KMS-11 (cell line): Measurements from ENCODE around the gene ZNF394.

Source experiments
- H2AFZ ChIP-seq: fragments of 200-600 bp; sonication (generic); 2 replicates; pipeline ENCODE4 v1.6.1; 2016; ENCODE audit warnings: antibody characterized with exemption, mixed run types, low read depth
- H3K27ac ChIP-seq: fragments of 200-600 bp; sonication (generic); 2 replicates; pipeline ENCODE4 v1.6.1; 2016; ENCODE audit warnings: mild to moderate bottlenecking, mixed run types
- H3K27me3 ChIP-seq: fragments of 200-600 bp; sonication (generic); 2 replicates; pipeline ENCODE4 v1.6.1; 2017; ENCODE audit warnings: mild to moderate bottlenecking, low read depth, mixed run types, moderate library complexity; ENCODE audit not compliant: insufficient read depth
- H3K36me3 ChIP-seq: fragments of 200-600 bp; sonication (generic); 2 replicates; pipeline ENCODE4 v1.6.1; 2017; ENCODE audit warnings: mild to moderate bottlenecking, mixed run types; ENCODE audit not compliant: insufficient read depth
- H3K4me1 ChIP-seq: fragments of 200-600 bp; sonication (generic); 2 replicates; pipeline ENCODE4 v1.6.1; 2016; ENCODE audit warnings: mild to moderate bottlenecking, low read depth, mixed run types; ENCODE audit not compliant: poor library complexity, severe bottlenecking
- H3K4me2 ChIP-seq: fragments of 200-600 bp; sonication (generic); 2 replicates; pipeline ENCODE4 v1.7.0; 2016; ENCODE audit warnings: mild to moderate bottlenecking, mixed run types
- H3K4me3 ChIP-seq: fragments of 200-600 bp; sonication (generic); IDR thresholded peaks from 2 replicates; pipeline ENCODE4 v1.6.1; 2017; ENCODE audit warnings: low read depth, low read length, mixed read lengths; ENCODE audit not compliant: insufficient read depth
- H3K79me2 ChIP-seq: fragments of 200-600 bp; sonication (generic); 2 replicates; pipeline ENCODE4 v1.6.1; 2016; ENCODE audit warnings: low read depth, mixed run types; ENCODE audit not compliant: insufficient read depth
- H3K9ac ChIP-seq: fragments of 200-600 bp; sonication (generic); 2 replicates; pipeline ENCODE4 v1.6.1; 2016; ENCODE audit warnings: mild to moderate bottlenecking, mixed run types
- H4K20me1 ChIP-seq: fragments of 200-600 bp; sonication (generic); 2 replicates; pipeline ENCODE4 v1.6.1; 2016; ENCODE audit warnings: mild to moderate bottlenecking, mixed run types; ENCODE audit not compliant: insufficient read depth
- CTCF ChIP-seq: fragments of 200-600 bp; sonication (generic); conservative IDR thresholded peaks from 2 replicates; pipeline ENCODE4 v1.6.1; 2017; ENCODE audit warnings: low read depth, mild to moderate bottlenecking, antibody characterized with exemption, low read length, moderate library complexity, mixed read lengths

The ZNF394 gene

GRCh38 chr7:99476107-99476506, 24.0 kb downstream of the ZNF394 start:
- H3K27me3 ChIP-seq = no peaks in the 10 kb centered on the region
- peaks cover 53% of the 10 kb centered on the region; the same call in 1 of the 2 replicates for H3K79me2 ChIP-seq
- H3K36me3 ChIP-seq = peaks cover 4% of the 10 kb centered on the region; the same call in 1 of the 2 replicates
- no peak overlapping the region for H3K4me2 ChIP-seq
- no peak overlapping the region for H3K4me3 ChIP-seq
- H4K20me1 ChIP-seq = no peaks in the 10 kb centered on the region
- H3K4me1 ChIP-seq = peaks cover 11% of the 10 kb centered on the region
- H3K9ac ChIP-seq = no peak overlapping the region
- TF ChIP-seq CTCF = no peak
- H2AFZ ChIP-seq = no peak overlapping the region
- no peak overlapping the region for H3K27ac ChIP-seq

GRCh38 chr7:99473315-99473596, 26.8 kb downstream of the ZNF394 start:
- Histone ChIP-seq H3K27ac (peak overlapping the region; percentile 70; the same call in 1 of the 2 replicates), H4K20me1 (no peaks in the 10 kb centered on the region)

DNA sequence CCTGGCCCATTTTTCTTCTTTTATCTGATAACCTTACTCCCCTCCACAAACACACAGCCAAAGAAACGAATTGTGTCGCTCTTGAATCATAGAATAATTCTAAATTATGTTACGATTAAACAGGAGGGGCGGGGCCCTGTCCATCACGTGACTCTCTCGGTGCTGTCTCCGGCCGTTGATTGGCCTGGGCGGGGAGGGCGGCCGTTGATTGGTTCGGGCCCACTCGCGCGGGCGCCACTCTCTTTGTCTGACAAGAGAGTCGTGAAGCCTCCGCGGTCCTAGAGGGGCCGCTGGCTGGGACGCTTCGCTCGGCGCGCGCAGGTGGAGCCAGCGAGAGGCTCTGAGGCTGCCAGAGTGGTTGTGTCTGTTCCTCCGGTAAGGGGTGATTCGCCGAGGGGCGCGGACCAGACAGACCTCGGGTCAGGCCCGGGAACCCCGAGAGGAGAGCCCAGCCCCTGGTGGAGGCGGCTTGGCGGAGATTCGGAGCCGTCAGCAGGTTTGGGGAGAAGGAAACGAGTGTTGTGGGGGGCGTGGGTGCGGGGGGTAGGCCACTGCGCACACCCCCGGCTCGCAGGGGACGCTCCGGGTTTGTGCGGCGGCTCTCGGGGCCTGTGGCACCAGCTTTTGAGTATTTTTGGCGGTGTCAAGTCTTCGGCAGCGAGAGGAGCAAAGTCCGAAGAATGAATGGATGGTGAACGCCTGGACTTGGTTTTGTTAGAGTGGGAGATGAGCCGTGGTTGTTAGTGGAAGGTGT, 27.3 kb downstream of the ZNF394 start, which contains the start of gene ZNF789:
TSS of gene ZNF789 (plus strand) at position 330 of the 754 bp plus-strand sequence. CDS start 3,567 bp downstream, outside the sequence.
- peak within 1 kb of the TSS; percentile 58 for H3K4me2 ChIP-seq
- H3K4me3 ChIP-seq = no peak within 1 kb of the TSS
- peak within 1 kb of the TSS; percentile 63; the same call in 1 of the 2 replicates for H3K9ac ChIP-seq
- H3K27me3 ChIP-seq = no peaks in the 10 kb centered on the region
- H3K36me3 ChIP-seq = no peaks in the 10 kb centered on the region; the same call in 1 of the 2 replicates
- peak within 1 kb of the TSS; percentile 70 for H3K27ac ChIP-seq
- peak within 1 kb of the TSS; percentile 83 for H2AFZ ChIP-seq
- H3K4me1 ChIP-seq = peaks cover 11% of the 10 kb centered on the region
- H4K20me1 ChIP-seq = no peaks in the 10 kb centered on the region
- TF ChIP-seq CTCF = 0 out of 2 replicates have a peak, but pooled peaks have one; percentile 14
- H3K79me2 ChIP-seq = peaks cover 42% of the 10 kb centered on the region; the same call in 1 of the 2 replicates

More at GRCh38 chr7:99473315-99473596, 26.8 kb downstream of the ZNF394 start:
- TF ChIP-seq CTCF = no peak
- H3K4me2 ChIP-seq = peak overlapping the region; percentile 44
- H2AFZ ChIP-seq = peak overlapping the region; percentile 83
- peak overlapping the region; percentile 63; the same call in 1 of the 2 replicates for H3K9ac ChIP-seq
- H3K79me2 ChIP-seq = peaks cover 48% of the 10 kb centered on the region; the same call in 1 of the 2 replicates
- no peaks in the 10 kb centered on the region for H3K27me3 ChIP-seq
- H3K4me1 ChIP-seq = peaks cover 11% of the 10 kb centered on the region
- H3K36me3 ChIP-seq = no peaks in the 10 kb centered on the region; the same call in 1 of the 2 replicates
- no peak overlapping the region for H3K4me3 ChIP-seq

- Histone ChIP-seq H3K9ac (no peak overlapping the region), H3K27me3 (no peaks in the 10 kb centered on the region), H3K4me2 (no peak overlapping the region), H3K27ac (no peak overlapping the region), H4K20me1 (no peaks in the 10 kb centered on the region), H3K4me3 (no peak overlapping the region), H3K4me1 (peaks cover 16% of the 10 kb centered on the region), H3K79me2 (peaks cover 33% of the 10 kb centered on the region), H3K36me3 (no peaks in the 10 kb centered on the region; the same call in 1 of the 2 replicates), H2AFZ (no peak overlapping the region)
- no peak for TF ChIP-seq CTCF
Measured at GRCh38 chr7:99469381-99470065, 30.6 kb downstream of the ZNF394 start.
